ENCODE results near the gene HLF.

The HLF gene

GRCh38 chr17:55254375-55254774, 10.4 kb upstream of the HLF start:
- DNase-seq (ENCODE audit: low read depth in 2 of 2) = no peak

GRCh38 chr17:55258578-55259135, 6.1 kb upstream of the HLF start:
- no peak for DNase-seq (ENCODE audit: low read depth in 2 of 2)

DNA sequence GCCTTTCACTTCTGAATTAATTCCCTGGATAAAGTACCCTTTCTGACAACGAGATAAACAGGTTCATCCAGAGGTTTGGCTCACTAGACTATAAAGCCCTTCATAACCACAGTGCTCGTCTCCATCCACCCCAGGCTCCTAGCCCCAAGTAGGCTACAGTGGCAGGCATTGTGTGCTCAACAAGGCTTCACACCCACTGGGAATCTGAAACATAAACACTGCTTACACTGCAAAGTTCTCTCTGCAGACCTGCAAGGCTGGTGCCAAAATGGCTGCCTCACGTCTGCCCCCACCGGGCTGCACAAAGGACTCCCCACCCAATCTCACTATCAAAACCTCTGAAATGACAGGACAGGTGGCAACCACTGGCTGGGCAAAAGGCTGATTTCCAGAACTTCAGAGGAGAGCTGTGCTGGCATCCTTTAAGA, 5.1 kb upstream of the HLF start:
- no peak for DNase-seq (ENCODE audit: low read depth in 2 of 2)

DNA sequence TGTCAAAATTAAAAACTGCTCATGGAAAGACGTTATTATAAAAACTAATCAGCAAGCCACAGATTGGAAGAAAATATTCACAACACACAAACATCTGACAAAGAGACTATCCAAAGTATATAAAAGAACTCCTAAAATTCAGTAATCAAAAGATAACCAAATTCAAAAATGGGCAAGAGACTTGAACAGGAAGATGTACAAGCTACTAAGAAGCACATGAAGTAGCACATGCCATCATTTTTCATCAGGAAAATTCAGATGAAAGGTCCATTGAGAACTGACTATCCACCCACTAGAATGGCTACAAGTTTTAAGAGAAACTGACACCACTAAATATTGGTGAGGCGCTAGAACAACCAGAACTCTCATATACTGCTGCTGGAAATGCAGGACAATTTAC, 3.4 kb upstream of the HLF start:
- no peak for DNase-seq (ENCODE audit: low read depth in 2 of 2)

DNA sequence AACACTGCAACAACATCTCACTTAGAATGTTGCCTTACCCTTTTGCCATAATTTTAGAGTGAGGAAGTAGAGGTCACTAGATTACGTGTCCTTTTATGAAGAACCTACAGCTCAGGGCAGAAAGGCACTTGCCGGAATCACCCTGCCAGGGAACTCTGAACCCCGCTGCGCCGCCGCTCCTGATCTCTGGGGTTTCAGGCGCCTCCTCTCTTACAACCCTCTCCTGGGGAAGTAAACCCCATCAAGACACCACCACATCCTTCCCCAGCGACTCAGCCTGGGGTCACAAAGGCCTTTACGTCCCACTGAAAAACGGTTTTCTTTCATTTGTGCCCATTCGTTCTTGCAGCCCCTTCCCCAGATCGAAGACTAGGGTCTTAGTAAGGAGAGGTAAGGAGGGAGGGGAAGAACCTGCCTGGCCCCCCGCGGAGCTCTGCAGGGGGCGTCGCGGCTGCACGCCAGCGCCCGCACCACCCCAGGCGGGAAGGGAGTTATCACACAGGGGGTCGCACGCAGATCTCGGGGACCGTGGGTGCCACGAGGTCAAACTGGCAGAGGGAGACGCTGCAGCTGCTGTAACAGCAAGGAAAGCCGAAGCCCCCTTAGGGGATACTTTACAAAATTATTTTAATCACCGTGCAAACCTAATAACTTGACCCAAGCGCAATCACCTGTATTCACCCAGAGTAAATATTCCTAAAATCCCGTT, 1.0 kb upstream of the HLF start:
- DNase-seq (ENCODE audit: low read depth in 2 of 2) = no peak

GRCh38 chr17:55264278-55264644, 499 bp upstream of the HLF start:
- DNase-seq (ENCODE audit: low read depth in 2 of 2) = no peak

DNA sequence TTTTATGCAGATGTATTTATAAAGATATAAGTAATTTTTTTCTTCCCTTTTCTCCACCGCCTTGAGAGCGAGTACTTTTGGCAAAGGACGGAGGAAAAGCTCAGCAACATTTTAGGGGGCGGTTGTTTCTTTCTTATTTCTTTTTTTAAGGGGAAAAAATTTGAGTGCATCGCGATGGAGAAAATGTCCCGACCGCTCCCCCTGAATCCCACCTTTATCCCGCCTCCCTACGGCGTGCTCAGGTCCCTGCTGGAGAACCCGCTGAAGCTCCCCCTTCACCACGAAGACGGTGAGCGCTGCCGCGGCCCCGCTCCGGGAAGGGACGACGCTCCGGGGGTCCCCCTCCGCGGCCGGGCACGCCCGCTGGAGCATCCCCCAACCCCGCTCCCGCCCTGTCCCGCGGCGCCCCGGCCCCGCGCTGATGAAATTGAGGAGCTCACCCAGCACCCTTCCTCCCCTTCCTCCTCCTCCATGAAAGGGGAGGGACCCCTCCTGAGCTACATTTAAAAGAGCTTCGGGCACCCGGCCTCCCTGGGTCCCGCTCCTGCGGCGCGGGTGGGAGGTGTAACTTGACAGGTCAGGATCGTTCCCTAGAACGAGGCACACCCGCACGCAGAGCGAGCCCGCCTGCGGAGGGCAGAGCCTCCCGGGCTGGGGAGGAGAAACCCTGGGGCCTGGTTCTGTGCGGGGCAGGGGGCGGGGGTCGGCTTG, 706 bp downstream of the HLF start:
- no peak for DNase-seq (ENCODE audit: low read depth in 2 of 2)

DNA sequence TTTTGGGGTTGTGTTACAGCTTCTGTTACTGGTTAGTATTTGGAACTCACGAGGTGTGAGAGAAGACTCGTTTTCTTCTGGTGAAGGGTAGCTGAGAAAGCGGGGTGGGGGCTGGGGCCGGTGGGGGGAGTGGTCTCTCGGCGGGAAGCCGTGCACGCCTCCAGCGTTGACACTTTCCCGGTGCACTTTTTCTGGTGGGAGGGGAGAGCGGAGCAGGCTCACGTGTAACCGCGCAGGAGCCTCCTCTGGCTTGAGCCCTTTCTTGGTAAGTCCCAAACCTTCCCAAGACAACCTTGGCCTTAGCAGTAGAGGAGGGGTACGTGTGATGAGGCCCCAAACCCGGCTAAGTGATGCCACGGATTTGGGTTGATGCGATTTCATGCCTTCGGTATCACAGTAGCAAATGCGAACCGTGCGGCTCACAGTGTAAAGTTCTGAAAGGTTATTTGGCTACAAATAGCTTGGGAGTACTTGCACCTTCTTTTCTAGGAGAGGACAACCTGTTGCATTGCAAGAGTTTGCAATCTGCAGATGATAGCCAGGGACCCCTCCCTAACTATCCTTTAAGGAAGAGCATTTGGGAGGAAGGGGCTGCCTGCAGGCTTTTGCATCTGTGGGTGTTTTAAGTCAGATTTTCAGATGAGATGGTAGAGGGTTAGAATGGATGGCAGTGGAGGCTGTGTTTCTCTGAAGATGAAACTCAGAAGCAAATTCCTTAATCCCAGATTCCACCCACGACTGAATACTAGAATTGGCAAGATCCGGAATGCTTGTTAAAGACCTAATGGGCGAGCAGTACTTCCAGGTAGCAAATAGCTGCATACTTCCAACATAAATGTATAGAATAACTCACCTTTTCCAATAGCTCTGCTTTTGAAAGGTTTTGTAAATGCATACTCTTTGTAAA, 1.5 kb downstream of the HLF start:
- no peak for DNase-seq (ENCODE audit: low read depth in 2 of 2)

DNA sequence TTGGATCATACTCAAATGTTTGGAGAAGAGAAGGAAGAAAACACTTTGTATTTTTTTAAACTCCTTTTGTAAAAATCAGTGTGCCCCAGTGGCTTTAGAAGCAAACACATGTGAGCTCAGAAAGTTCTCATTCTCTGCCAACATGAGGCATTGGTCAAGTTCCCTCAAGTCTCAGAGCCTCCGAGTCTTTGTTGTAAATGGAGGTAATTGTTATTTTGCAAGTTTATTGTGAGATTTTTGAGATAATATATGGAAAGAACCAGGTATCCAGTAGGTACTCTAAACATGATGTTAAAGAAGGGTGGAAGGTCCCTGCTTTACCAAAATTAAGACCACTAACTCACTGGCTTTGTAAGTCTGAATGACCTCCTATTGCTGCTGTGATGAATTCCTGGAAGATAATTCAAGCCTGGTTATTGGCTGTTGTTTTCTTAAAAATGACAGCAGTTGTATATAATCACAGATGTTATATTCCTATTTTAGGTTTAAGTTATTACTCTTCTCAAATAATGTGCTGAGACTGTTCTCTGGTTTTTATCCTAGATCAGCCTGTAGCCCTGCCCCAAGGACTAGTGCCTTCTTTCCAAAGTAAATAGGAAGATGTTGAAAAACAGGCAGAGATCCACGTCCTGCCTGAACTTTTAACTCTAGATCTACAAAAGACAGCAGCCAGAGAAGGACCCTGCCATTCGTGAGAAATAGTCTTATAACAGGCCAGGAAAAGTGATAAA, 2.4 kb downstream of the HLF start:
- DNase-seq (ENCODE audit: low read depth in 2 of 2) = no peak

- DNase-seq (ENCODE audit: low read depth in 2 of 2) = no peak
Measured at GRCh38 chr17:55267777-55268648, 3.3 kb downstream of the HLF start.

DNA sequence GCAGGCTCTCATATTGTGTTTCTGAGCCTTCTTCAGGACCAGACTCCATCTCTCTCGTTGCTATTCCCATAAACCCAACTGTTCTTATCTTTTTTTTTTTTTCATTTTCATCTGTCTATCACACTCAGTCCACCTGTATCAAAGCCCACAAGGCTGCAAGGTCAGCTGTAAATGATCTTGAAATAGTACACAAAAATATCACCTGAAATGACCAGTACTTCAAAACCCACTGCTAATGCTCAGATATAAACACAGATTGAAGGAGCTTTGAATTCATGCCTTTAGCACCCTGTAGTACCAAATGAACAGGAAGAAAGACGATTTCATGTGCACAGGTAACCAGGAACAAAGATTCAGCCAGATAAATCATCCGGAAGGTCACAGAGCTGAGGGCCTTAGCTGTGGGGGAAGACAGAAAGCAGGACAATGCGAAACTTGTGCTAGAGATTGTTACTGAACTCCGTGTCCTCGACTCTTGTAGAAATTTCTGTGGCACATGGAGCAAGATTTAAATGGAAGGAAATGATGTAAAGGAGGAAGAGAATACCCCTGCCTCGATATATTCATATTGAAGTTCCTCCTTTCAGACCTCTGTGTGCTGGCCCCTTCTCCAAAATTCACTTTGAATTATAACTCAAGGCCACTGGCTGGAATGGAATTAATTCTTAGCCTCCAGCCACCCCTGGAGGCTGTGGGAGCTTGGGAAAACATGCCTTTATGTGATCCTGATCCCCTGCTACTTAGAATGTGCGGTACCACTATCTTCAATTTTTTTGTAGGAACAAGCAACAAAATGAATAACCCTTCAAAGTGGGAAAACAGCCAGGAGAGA, 4.1 kb downstream of the HLF start:
- DNase-seq (ENCODE audit: low read depth in 2 of 2) = no peak

DNA sequence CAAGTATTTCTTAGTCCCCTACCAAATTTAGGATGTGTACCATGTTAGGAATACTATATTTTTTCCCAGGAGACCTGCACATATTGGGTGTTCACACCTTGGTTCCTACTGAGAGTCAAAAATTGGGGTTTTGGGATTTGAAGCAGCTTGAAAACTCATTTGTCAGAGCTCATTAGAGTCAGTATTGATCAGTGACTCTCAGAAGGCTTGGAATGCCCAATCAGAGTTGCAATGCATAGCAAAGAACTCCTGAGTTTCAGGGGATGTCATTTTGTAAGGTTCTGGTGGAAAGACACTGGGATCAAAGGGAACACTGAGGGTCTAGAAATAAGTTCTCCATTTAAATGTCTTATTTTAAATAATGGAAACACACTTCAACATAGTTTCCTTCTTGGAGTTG, 5.1 kb downstream of the HLF start:
- no peak for DNase-seq (ENCODE audit: low read depth in 2 of 2)

- DNase-seq (ENCODE audit: low read depth in 2 of 2) = no peak
Measured at GRCh38 chr17:55271223-55271571, 6.4 kb downstream of the HLF start.

DNA sequence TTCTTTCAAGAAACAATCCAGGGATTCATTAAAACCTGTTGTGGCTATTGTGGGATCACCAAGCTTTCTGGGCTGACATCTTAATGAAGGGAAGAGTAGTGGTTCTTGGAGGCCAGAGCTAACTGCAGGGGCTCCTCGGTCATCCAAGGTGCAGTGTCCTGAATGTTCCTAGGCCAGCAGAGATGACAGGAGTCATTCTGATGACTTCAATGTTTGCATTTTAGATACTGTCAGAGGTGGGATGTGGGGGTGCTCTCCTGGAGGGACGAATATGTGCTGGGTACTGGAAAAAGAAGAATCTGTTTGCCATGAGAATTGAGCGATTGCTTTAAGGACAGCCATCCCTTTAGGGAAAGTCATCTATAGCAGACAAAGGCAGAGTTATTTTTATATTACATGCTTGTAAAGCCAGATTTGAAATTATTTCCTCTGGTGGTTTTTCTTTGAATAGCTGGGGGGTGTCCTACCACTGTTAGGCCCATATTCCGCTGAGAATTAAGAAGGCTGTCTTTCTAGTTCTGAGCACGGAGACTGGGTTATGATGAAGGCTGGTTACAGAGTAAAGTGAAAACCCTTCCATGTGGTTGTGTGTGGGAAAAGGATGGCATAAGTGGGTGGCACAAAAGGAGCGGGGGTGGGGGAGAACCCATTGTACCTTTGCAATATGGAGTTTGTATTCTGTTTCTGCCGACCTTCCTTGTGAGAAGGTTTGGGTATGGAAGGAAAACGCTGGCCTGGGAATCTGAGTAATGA, 7.4 kb downstream of the HLF start:
- DNase-seq (ENCODE audit: low read depth in 2 of 2) = no peak

DNA sequence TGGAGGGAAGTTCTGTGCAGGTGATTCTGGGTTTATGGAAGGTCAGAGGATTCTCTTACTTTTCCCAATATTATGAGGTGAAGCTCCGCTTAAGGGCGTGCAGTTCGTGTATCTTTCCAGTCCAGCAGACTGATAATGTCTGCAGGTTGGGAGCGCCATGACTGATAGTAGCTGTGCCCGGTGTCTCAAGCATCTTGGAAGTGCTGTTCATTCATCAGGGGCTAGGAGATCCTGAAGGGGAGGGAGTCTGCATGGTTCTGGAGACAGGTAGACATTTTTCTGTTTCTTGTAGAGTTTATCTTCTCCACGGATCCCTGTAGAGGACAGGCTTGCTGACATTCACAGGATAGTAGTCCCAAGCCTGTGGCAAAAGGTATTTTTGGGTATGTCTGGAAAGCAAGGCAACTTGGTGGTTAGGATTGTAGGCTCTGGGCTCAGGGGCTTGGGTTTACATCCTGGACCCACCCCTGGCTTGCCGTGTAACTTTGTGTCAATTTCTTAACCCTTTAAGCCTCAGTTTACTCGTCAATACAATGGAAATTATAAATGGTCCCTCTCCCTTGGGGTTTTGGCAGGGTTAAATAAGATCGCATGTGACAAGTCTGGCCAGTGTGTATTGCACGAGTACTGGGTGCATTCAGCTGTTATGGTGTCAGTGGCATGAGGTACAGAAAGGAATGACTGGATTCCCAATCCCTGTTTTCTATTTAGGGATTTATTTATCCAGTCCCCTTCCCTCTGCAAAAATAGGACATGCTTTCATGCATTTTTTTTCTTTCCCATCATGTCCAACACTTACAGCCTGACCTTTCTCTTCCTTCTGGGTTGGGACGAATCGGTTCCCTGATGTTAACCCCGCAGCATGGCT, 8.2 kb downstream of the HLF start:
- DNase-seq (ENCODE audit: low read depth in 2 of 2) = no peak

DNA sequence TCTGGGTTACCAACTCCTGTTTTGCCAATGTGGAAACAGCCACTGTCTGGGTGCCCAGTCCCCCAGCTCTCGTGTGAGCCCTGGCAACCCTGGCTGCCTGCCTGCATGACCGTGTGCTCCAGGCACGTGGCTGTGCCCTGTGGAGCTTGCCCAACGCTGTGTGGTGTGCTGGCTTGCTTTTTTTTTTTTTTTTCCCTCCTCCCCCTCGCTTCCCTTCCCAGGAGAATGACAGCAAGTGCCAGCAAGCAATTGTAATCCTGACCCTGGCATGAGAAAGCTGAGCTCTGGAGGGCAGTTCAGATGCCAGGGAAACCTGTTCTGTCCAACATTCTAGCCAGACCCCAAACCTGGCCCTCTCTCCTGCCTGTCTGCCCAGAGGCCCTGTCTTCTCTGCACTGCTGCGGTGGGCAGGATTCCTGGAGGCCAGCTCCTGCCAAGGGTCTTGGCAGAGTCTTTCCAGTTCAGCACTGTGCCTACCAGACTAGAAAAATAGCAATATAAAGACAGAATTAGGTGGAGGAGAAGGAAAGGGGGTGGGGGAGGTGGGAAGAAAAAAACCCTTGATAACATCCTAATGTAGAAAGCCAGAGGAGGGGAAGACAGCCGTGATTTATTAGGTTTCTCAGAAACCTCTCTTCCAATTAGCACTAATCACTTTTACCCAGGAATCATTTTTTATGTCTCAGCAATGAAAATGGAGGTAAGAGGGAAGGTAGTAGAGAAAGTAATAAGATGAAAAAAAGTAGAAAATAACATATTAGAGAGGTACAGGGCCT, 9.0 kb downstream of the HLF start:
- DNase-seq (ENCODE audit: low read depth in 2 of 2) = no peak
